ENCODE results near the gene CAV1. TPM values are rescaled to one million over a fixed set of nuclear protein-coding genes. Genes with fewer than 3 reads are reported as not detected.

The CAV1 gene
- total RNA-seq, 1 donor, result 1.5 TPM

DNA sequence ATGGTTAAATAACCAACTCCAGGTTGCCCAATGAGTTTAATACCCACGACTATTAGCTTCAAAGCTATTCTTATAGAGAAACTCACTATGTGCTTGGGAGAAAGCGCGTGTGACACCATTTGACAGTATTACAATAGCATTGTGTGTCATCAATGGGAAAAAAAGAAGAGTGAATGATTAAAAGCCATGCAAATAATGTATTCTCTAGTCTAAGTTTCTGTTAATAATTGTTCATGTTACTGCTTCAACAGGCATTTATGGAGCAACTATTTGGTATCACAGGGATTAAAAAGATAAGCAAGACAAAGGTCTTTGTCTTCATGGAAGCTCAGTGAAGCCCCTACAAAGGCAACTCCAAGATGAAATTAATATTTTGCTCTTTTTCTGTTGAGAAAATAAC, 47.2 kb downstream of the CAV1 start:
- H3K27me3 ChIP-seq (ENCODE audit: insufficient read depth, low read length), result no peaks in the 10 kb centered on the region
- H3K4me1 ChIP-seq (ENCODE audit: insufficient read depth, low read length), result peaks cover 8% of the 10 kb centered on the region
- no peaks in the 10 kb centered on the region for H3K9me3 ChIP-seq (ENCODE audit: low read depth, low read length)
- H3K4me3 ChIP-seq (ENCODE audit: low read length), result no peak overlapping the region

DNA sequence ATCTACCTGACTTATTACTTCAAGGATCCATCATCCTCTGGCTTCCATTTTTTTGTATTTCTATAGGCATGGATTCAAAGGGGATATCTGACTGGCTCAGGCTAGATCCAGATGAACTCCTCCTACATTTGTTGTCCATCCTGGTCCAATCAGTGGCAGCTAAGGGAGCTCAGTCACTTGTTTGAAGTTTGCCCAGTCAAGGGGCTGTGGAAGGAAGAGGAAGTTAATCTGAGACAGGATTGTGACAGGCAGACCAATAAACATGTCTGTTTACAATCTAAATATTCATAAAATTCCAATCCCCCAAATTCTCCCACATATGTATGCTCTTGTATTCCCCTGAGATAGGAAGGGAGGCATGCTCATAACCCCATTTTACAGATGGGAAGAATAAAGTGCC, 48.7 kb downstream of the CAV1 start:
- H3K4me1 ChIP-seq (ENCODE audit: insufficient read depth, low read length), result peaks cover 8% of the 10 kb centered on the region
- no peaks in the 10 kb centered on the region for H3K9me3 ChIP-seq (ENCODE audit: low read depth, low read length)
- no peak overlapping the region for H3K4me3 ChIP-seq (ENCODE audit: low read length)
- no peaks in the 10 kb centered on the region for H3K27me3 ChIP-seq (ENCODE audit: insufficient read depth, low read length)

GRCh38 chr7:116574025-116574822, 49.4 kb downstream of the CAV1 start:
- H3K4me3 ChIP-seq (ENCODE audit: low read length), result no peak overlapping the region
- peaks cover 8% of the 10 kb centered on the region for H3K4me1 ChIP-seq (ENCODE audit: insufficient read depth, low read length)
- no peaks in the 10 kb centered on the region for H3K9me3 ChIP-seq (ENCODE audit: low read depth, low read length)
- H3K27me3 ChIP-seq (ENCODE audit: insufficient read depth, low read length), result no peaks in the 10 kb centered on the region

DNA sequence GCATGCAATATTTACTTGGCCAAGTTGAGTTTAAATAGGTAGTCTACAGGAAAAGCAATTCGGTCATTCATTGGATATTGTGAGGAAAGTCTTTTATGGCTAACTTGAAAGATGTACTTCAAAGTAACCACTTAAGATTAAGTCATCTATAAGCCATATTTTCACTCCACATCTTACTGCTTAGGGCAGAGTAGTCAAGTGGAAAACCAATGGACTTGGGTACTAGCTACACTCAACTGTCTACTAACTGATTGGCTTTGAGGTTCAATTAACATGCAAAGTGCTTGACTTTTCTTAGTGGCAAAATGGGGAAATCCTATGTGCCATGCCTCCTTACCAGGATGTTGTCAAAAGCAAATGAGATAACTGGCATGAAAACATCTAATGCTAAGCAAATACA, 51.0 kb downstream of the CAV1 start:
- H3K9me3 ChIP-seq (ENCODE audit: low read depth, low read length), result no peaks in the 10 kb centered on the region
- peaks cover 8% of the 10 kb centered on the region for H3K4me1 ChIP-seq (ENCODE audit: insufficient read depth, low read length)
- H3K27me3 ChIP-seq (ENCODE audit: insufficient read depth, low read length), result no peaks in the 10 kb centered on the region
- H3K4me3 ChIP-seq (ENCODE audit: low read length), result no peak overlapping the region

DNA sequence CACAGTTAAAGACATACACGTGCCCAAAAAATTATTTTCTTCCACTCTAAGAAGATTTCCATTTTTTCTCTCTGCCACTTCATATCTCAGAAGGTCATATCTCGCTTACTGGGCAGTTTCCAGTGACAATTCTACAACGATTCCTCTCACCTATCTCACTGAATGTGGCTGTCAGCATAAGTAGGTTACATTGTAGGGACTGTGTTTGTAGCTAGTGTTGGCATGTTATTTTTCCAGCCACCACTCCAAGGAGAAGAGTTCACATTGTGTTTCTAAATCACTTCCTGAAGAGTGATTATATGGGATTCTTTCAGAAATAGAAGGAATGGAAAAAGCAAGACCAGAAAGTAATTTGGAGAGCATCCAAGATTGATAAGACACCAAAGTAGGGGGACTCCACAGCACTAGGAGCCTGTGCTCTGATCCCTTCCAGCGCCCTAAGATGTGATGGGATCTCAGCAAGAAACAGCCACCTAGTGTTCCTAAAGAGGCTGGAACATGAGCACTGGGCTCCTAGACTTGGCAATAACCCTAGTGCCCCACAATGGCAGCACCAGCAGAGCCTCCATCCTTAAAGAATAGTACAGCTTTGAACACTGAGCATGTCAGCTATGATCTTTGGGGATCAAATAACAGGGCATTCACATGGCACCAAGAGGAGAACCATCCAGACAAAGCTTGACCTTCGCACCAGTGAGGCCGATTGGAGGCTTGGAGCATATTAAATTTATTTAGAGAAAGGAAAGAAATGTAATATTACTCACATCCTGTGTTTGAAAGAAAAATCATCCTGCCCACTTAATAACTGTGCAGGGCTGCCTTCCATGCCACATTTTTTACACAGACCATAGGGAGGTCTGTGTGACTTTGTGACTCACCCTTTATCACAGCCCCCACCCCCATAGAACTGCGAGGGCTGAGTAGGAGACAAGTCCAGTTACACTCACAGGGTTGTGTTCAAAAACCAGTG, 51.8 kb downstream of the CAV1 start:
- Histone ChIP-seq H3K4me3 (ENCODE audit: low read length) (no peak overlapping the region), H3K27me3 (ENCODE audit: insufficient read depth, low read length) (no peaks in the 10 kb centered on the region), H3K4me1 (ENCODE audit: insufficient read depth, low read length) (peaks cover 8% of the 10 kb centered on the region), H3K9me3 (ENCODE audit: low read depth, low read length) (no peaks in the 10 kb centered on the region)

GRCh38 chr7:116577320-116577871, 52.6 kb downstream of the CAV1 start:
- Histone ChIP-seq H3K9me3 (ENCODE audit: low read depth, low read length) (no peaks in the 10 kb centered on the region), H3K27me3 (ENCODE audit: insufficient read depth, low read length) (no peaks in the 10 kb centered on the region), H3K4me3 (ENCODE audit: low read length) (no peak overlapping the region)

GRCh38 chr7:116578526-116578925, 53.7 kb downstream of the CAV1 start:
- Histone ChIP-seq H3K9me3 (ENCODE audit: low read depth, low read length) (no peaks in the 10 kb centered on the region), H3K27me3 (ENCODE audit: insufficient read depth, low read length) (no peaks in the 10 kb centered on the region), H3K4me3 (ENCODE audit: low read length) (no peak overlapping the region)

More at GRCh38 chr7:116577320-116577871, 52.6 kb downstream of the CAV1 start:
- peaks cover 8% of the 10 kb centered on the region for H3K4me1 ChIP-seq (ENCODE audit: insufficient read depth, low read length)

DNA sequence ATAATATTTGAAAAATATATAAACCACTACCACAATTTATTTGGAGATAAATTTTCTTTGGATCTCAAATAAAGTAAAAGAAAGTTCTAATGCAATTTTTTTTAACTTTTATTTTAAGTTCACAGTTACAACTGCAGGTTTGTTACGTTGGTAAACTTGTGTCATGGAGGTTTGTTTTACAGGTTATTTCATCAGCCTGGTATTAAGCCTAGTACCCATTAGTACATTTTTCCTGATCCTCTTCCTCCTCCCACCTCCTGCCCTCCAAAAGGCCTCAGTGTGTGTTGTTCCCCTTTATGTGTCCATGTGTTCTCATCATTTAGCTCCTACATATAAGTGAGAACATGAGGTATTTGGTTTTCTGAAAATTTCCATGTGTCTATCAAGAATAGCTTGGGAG, 54.5 kb downstream of the CAV1 start:
- H3K9me3 ChIP-seq (ENCODE audit: low read depth, low read length), result no peaks in the 10 kb centered on the region
- H3K4me3 ChIP-seq (ENCODE audit: low read length), result no peak overlapping the region
- H3K27me3 ChIP-seq (ENCODE audit: insufficient read depth, low read length), result no peaks in the 10 kb centered on the region

More at GRCh38 chr7:116578526-116578925, 53.7 kb downstream of the CAV1 start:
- H3K4me1 ChIP-seq (ENCODE audit: insufficient read depth, low read length), result peaks cover 6% of the 10 kb centered on the region

GRCh38 chr7:116579835-116580234, 55.0 kb downstream of the CAV1 start:
- H3K9me3 ChIP-seq (ENCODE audit: low read depth, low read length), result no peaks in the 10 kb centered on the region
- no peaks in the 10 kb centered on the region for H3K27me3 ChIP-seq (ENCODE audit: insufficient read depth, low read length)
- no peak overlapping the region for H3K4me3 ChIP-seq (ENCODE audit: low read length)
- no peaks in the 10 kb centered on the region for H3K4me1 ChIP-seq (ENCODE audit: insufficient read depth, low read length)

More for the DNA sequence above, 54.5 kb downstream of the CAV1 start:
- H3K4me1 ChIP-seq (ENCODE audit: insufficient read depth, low read length), result no peaks in the 10 kb centered on the region

DNA sequence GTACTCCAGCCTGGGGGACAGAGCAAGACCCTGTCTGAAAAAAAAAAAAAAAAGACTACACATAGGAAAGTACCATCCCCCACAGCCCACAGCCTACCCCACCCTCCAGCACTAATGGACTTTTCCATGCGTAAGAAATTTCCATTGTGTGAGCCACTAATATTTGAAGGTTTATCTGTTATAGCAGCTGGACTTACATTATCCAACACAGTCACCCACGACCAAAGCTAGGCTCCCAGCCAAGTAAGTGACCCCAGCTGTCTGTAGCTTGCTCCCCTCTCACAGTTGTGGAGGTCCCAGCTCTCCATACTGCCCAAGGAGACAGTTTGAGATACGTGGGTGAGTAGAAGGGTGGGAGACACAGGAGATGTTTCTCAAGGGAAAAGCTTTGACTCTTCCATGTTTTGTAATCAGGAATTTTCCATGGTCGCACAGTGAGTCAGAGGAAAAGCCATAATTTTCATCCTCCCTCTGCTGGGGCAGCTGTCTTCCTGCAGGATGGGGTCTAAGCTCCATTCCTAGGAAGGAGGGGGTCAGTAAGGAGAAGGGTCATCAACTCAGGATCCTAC, 57.4 kb downstream of the CAV1 start:
- Histone ChIP-seq H3K9me3 (ENCODE audit: low read depth, low read length) (no peaks in the 10 kb centered on the region), H3K27me3 (ENCODE audit: insufficient read depth, low read length) (no peaks in the 10 kb centered on the region), H3K4me3 (ENCODE audit: low read length) (no peak overlapping the region), H3K4me1 (ENCODE audit: insufficient read depth, low read length) (no peaks in the 10 kb centered on the region)

GRCh38 chr7:116582806-116583444, 58.1 kb downstream of the CAV1 start:
- H3K4me1 ChIP-seq (ENCODE audit: insufficient read depth, low read length), result peaks cover 1% of the 10 kb centered on the region
- no peaks in the 10 kb centered on the region for H3K27me3 ChIP-seq (ENCODE audit: insufficient read depth, low read length)
- H3K4me3 ChIP-seq (ENCODE audit: low read length), result no peak overlapping the region
- H3K9me3 ChIP-seq (ENCODE audit: low read depth, low read length), result no peaks in the 10 kb centered on the region

- no peaks in the 10 kb centered on the region for H3K9me3 ChIP-seq (ENCODE audit: low read depth, low read length)
- H3K4me1 ChIP-seq (ENCODE audit: insufficient read depth, low read length), result peaks cover 6% of the 10 kb centered on the region
- H3K4me3 ChIP-seq (ENCODE audit: low read length), result no peak overlapping the region
- H3K27me3 ChIP-seq (ENCODE audit: insufficient read depth, low read length), result no peaks in the 10 kb centered on the region
Measured at GRCh38 chr7:116583653-116584052, 58.8 kb downstream of the CAV1 start.

DNA sequence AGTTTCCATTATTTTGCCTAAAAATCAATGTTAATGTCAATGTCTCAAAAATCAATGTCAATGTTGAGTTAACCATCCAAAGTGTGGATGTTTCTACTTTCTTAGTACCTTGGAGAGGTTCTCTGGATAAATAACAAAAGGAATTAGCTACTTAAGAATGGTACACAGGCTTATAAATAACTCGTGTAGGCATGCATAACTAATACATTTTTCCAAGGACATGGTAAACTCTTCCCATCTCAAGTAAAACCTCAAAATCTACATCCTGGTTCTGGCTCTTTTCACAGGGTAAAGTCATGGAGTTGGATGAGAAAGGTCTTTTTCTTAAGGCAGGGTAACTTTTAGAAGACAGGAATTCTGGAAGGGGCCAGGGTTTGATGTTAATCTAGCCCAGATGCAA, 59.9 kb downstream of the CAV1 start:
- Histone ChIP-seq H3K4me3 (ENCODE audit: low read length) (no peak overlapping the region), H3K4me1 (ENCODE audit: insufficient read depth, low read length) (peaks cover 6% of the 10 kb centered on the region), H3K9me3 (ENCODE audit: low read depth, low read length) (no peaks in the 10 kb centered on the region), H3K27me3 (ENCODE audit: insufficient read depth, low read length) (peaks cover under 1% of the 10 kb centered on the region)

GRCh38 chr7:116585392-116585791, 60.6 kb downstream of the CAV1 start:
- Histone ChIP-seq H3K27me3 (ENCODE audit: insufficient read depth, low read length) (peaks cover 4% of the 10 kb centered on the region), H3K9me3 (ENCODE audit: low read depth, low read length) (no peaks in the 10 kb centered on the region), H3K4me3 (ENCODE audit: low read length) (no peak overlapping the region), H3K4me1 (ENCODE audit: insufficient read depth, low read length) (peaks cover 6% of the 10 kb centered on the region)

Data from mononuclear cell (primary cell).